Gastroesophageal sphincter (tissue), 3 donors: ENCODE results near the gene VAV1.

Experiments
- EP300 ChIP-seq: sonication (generic); formaldehyde crosslinking; IDR thresholded peaks from one replicate; pipeline ENCODE4 v1.6.1; 2017; ENCODE audit warnings: antibody characterized with exemption, mild to moderate bottlenecking
- POLR2A ChIP-seq, 2 donors: fragments of 450-650 bp; IDR thresholded peaks; one replicate each; pipeline ENCODE4 v1.6.1; 2017; ENCODE audit warnings: antibody characterized with exemption in 2 of 2, mild to moderate bottlenecking in 2 of 2, moderate library complexity in 1 of 2
- TF ChIP-seq, protein P1 (sequence below), 4 experiments: fragments of 200-600 bp in 2 of 4; fragments of 450-650 bp in 2 of 4; sonication (generic) in 1 of 4; IDR thresholded peaks; one replicate each; pipeline ENCODE4 v1.5.1; 2017 to 2019; ENCODE audit warnings: antibody characterized with exemption in 4 of 4, mild to moderate bottlenecking in 2 of 4, moderate library complexity in 2 of 4

- TF ChIP-seq, protein P1, sequence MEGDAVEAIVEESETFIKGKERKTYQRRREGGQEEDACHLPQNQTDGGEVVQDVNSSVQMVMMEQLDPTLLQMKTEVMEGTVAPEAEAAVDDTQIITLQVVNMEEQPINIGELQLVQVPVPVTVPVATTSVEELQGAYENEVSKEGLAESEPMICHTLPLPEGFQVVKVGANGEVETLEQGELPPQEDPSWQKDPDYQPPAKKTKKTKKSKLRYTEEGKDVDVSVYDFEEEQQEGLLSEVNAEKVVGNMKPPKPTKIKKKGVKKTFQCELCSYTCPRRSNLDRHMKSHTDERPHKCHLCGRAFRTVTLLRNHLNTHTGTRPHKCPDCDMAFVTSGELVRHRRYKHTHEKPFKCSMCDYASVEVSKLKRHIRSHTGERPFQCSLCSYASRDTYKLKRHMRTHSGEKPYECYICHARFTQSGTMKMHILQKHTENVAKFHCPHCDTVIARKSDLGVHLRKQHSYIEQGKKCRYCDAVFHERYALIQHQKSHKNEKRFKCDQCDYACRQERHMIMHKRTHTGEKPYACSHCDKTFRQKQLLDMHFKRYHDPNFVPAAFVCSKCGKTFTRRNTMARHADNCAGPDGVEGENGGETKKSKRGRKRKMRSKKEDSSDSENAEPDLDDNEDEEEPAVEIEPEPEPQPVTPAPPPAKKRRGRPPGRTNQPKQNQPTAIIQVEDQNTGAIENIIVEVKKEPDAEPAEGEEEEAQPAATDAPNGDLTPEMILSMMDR (IDR thresholded peaks at IDR 0.05): no peak
- no peak for TF ChIP-seq POLR2A (IDR thresholded peaks at IDR 0.05)
- no peak for TF ChIP-seq EP300
Observed at GRCh38 chr19:6761053-6761676, 11.3 kb upstream of the VAV1 start.
